ENCODE results near the gene TNFAIP2.

The TNFAIP2 gene

GRCh38 chr14:103130017-103130764 lies 6.9 kb downstream of the TNFAIP2 start:
- H3K36me3 ChIP-seq (replicated peaks; ENCODE audit: insufficient read depth, low read length), result no peaks in the 10 kb centered on the region
- no peaks in the 10 kb centered on the region for H3K9me2 ChIP-seq (replicated peaks; ENCODE audit: insufficient read depth, low read length)
- H2AFZ ChIP-seq (ENCODE audit: low read length), result no peak overlapping the region
- TF ChIP-seq CTCF (IDR thresholded peaks at IDR 0.05; ENCODE audit: low read length), result no peak
- TF ChIP-seq EZH2 (optimal IDR thresholded peaks at IDR 0.05; ENCODE audit: low read depth, low read length), result no peak
- no peak for TF ChIP-seq EZH2phosphoT487 (IDR thresholded peaks at IDR 0.05; ENCODE audit: low read length)
- DNase-seq, result no peak
- H3K9me3 ChIP-seq (replicated peaks; ENCODE audit: insufficient read depth, low read length), result no peaks in the 10 kb centered on the region
- no peaks in the 10 kb centered on the region for H3K4me1 ChIP-seq (ENCODE audit: low read length)
- no peak overlapping the region for H3K4me3 ChIP-seq (ENCODE audit: low read length)
- no peak overlapping the region for H3K4me2 ChIP-seq (ENCODE audit: low read depth, low read length)
- peaks cover 4% of the 10 kb centered on the region for H3K27me3 ChIP-seq (replicated peaks; ENCODE audit: insufficient read depth, low read length)
- H3F3A ChIP-seq (ENCODE audit: insufficient read depth, low read length), result no peaks in the 10 kb centered on the region
- no peaks in the 10 kb centered on the region for H3K79me2 ChIP-seq (ENCODE audit: low read length)
- no peak overlapping the region for H3K9ac ChIP-seq (ENCODE audit: low read length)
- no peaks in the 10 kb centered on the region for H4K20me1 ChIP-seq (ENCODE audit: insufficient read depth, low read length)
- H3K27ac ChIP-seq (ENCODE audit: low read length), result no peak overlapping the region

- H3F3A ChIP-seq (ENCODE audit: insufficient read depth, low read length), result no peaks in the 10 kb centered on the region
- H3K4me1 ChIP-seq (ENCODE audit: low read length), result no peaks in the 10 kb centered on the region
- no peak overlapping the region for H2AFZ ChIP-seq (ENCODE audit: low read length)
- H3K9ac ChIP-seq (ENCODE audit: low read length), result no peak overlapping the region
- no peak for DNase-seq
- no peaks in the 10 kb centered on the region for H3K9me2 ChIP-seq (replicated peaks; ENCODE audit: insufficient read depth, low read length)
- H3K36me3 ChIP-seq (replicated peaks; ENCODE audit: insufficient read depth, low read length), result no peaks in the 10 kb centered on the region
- H3K4me2 ChIP-seq (ENCODE audit: low read depth, low read length), result no peak overlapping the region
- no peak overlapping the region for H3K4me3 ChIP-seq (ENCODE audit: low read length)
- H3K27ac ChIP-seq (ENCODE audit: low read length), result no peak overlapping the region
- H3K79me2 ChIP-seq (ENCODE audit: low read length), result no peaks in the 10 kb centered on the region
- no peaks in the 10 kb centered on the region for H3K9me3 ChIP-seq (replicated peaks; ENCODE audit: insufficient read depth, low read length)
- H4K20me1 ChIP-seq (ENCODE audit: insufficient read depth, low read length), result no peaks in the 10 kb centered on the region
- TF ChIP-seq EZH2phosphoT487 (IDR thresholded peaks at IDR 0.05; ENCODE audit: low read length), result no peak
- H3K27me3 ChIP-seq (replicated peaks; ENCODE audit: insufficient read depth, low read length), result peaks cover 4% of the 10 kb centered on the region
Measured at GRCh38 chr14:103130965-103131364, 7.7 kb downstream of the TNFAIP2 start.

GRCh38 chr14:103131580-103131979 lies 8.3 kb downstream of the TNFAIP2 start:
- Histone ChIP-seq H3K4me1 (ENCODE audit: low read length) (no peaks in the 10 kb centered on the region), H3K36me3 (replicated peaks; ENCODE audit: insufficient read depth, low read length) (no peaks in the 10 kb centered on the region), H3K4me2 (ENCODE audit: low read depth, low read length) (no peak overlapping the region), H4K20me1 (ENCODE audit: insufficient read depth, low read length) (no peaks in the 10 kb centered on the region), H3K9me3 (replicated peaks; ENCODE audit: insufficient read depth, low read length) (no peaks in the 10 kb centered on the region), H3K27me3 (replicated peaks; ENCODE audit: insufficient read depth, low read length) (peaks cover 4% of the 10 kb centered on the region), H2AFZ (ENCODE audit: low read length) (no peak overlapping the region), H3K4me3 (ENCODE audit: low read length) (no peak overlapping the region), H3F3A (ENCODE audit: insufficient read depth, low read length) (no peaks in the 10 kb centered on the region), H3K79me2 (ENCODE audit: low read length) (no peaks in the 10 kb centered on the region), H3K27ac (ENCODE audit: low read length) (no peak overlapping the region), H3K9ac (ENCODE audit: low read length) (no peak overlapping the region), H3K9me2 (replicated peaks; ENCODE audit: insufficient read depth, low read length) (no peaks in the 10 kb centered on the region)
- DNase-seq, result no peak
- TF ChIP-seq EZH2 (optimal IDR thresholded peaks at IDR 0.05; ENCODE audit: low read depth, low read length) (no peak), EZH2phosphoT487 (IDR thresholded peaks at IDR 0.05; ENCODE audit: low read length) (no peak), CTCF (IDR thresholded peaks at IDR 0.05; ENCODE audit: low read length) (no peak)
